Psoas muscle (tissue), 8 donors: ENCODE data around the gene PUS7. TPM values are rescaled to one million over a fixed set of nuclear protein-coding genes. Genes with fewer than 3 reads are reported as not detected.

ENCODE experiments used
- ATAC-seq, 4 donors: fragments of 200-7000 bp; cut with Tn5 transposase; one replicate each; pipeline ENCODE4 v1.9.1; 2020; ENCODE audit warnings: moderate library complexity in 3 of 4, mild to moderate bottlenecking in 2 of 4
- DNase-seq, 2 donors: peaks; one replicate each; pipeline ENCODE4 v3.0.0-alpha.2; 2020
- H3K27ac ChIP-seq: fragments of 200-600 bp; one replicate; pipeline ENCODE4 v1.8.0; 2022
- H3K27me3 ChIP-seq, 3 donors: fragments of 200-600 bp in 1 of 3; one replicate each; pipeline versions ENCODE4 v1.6.1 to v1.8.0; 2013 to 2022; ENCODE audit warnings: low read length in 2 of 3, mild to moderate bottlenecking in 2 of 3, moderate library complexity in 1 of 3; ENCODE audit not compliant: insufficient read depth in 3 of 3
- H3K36me3 ChIP-seq, 2 donors: fragments of 200-600 bp in 1 of 2; one replicate each; pipeline versions ENCODE4 v1.6.1 to v1.8.0; 2013 to 2022; ENCODE audit warnings: low read depth in 1 of 2, mild to moderate bottlenecking in 1 of 2, moderate library complexity in 1 of 2; ENCODE audit not compliant: insufficient read depth in 1 of 2
- H3K4me1 ChIP-seq: fragments of 200-600 bp; one replicate; pipeline ENCODE4 v1.8.0; 2022
- H3K4me3 ChIP-seq: fragments of 200-600 bp; one replicate; pipeline ENCODE4 v1.8.0; 2022; ENCODE audit warnings: mild to moderate bottlenecking
- H3K9me3 ChIP-seq: fragments of 200-600 bp; one replicate; pipeline ENCODE4 v1.8.0; 2022
- WGBS, 3 donors: extraction: QIAGEN DNeasy Blood & Tissue Kit; methylation state at CpG; one replicate each; pipeline versions ENCODE4 v1.1.6 to v1.1.7; 2013; 5-methylcytosine and 5-hydroxymethylcytosine counted together
- intact Hi-C, 2 donors: fragments of 100-400 bp; cut with DNase I; formaldehyde crosslinking; loops; one replicate each; pipeline versions ENCODE4 v1.11.0 to v1.14.2; 2022
- polyA plus RNA-seq, 3 donors: library from polyadenylated mRNA; stranded (reverse); fragments of 200-250 nt; gene quantifications; one replicate each; pipeline ENCODE4 v1.2.3, GENCODE V29; 2013
- total RNA-seq, 4 donors: library from RNA; stranded (reverse); fragmentation: NEBNext Ultra II Directional in 2 of 4; extraction: Animal tissue kit (Norgen Biotek cat#: 25700) in 2 of 4; gene quantifications; one replicate each; pipeline versions ENCODE4 v1.2.1 to v1.2.4, GENCODE V29; 2021 to 2023
- TF ChIP-seq, protein P1 (sequence below): fragments of 200-600 bp; IDR thresholded peaks from one replicate; pipeline ENCODE4 v1.8.0; 2022; ENCODE audit warnings: antibody characterized with exemption
- donor health status: healthy with polysubstance abuse.
- donor health status: DM: no; HTN: no; CAD: no; lungs with moderate emphysema.
- donor health status: Bipolar disorder and iron deficiency.
- donor health status: healthy.
- donor health status: DM: yes; HTN: yes; CAD: no.
- donor health status: DM: no; HTN: no; CAD: no.
- donor health status: DM: no; HTN: no; CAD: no.
- donor health status: DM: yes; HTN: yes; CAD: no.

PUS7 gene
- total and polyA plus RNA-seq, 7 donors, result 5.7 to 19.7 (median 11.9) TPM

- no peaks in the 10 kb centered on the region for H3K9me3 ChIP-seq
- intact Hi-C loops, result no loop called here
- H3K27ac ChIP-seq, result no peak overlapping the region
- H3K27me3 ChIP-seq, result no peaks in the 10 kb centered on the region
- WGBS, 3 donors, result 98 to 99% (median 99%) methylated on average over 3 of the region's 3 CpGs
- DNase-seq (no peak), ATAC-seq (no peak)
- TF ChIP-seq, protein P1, sequence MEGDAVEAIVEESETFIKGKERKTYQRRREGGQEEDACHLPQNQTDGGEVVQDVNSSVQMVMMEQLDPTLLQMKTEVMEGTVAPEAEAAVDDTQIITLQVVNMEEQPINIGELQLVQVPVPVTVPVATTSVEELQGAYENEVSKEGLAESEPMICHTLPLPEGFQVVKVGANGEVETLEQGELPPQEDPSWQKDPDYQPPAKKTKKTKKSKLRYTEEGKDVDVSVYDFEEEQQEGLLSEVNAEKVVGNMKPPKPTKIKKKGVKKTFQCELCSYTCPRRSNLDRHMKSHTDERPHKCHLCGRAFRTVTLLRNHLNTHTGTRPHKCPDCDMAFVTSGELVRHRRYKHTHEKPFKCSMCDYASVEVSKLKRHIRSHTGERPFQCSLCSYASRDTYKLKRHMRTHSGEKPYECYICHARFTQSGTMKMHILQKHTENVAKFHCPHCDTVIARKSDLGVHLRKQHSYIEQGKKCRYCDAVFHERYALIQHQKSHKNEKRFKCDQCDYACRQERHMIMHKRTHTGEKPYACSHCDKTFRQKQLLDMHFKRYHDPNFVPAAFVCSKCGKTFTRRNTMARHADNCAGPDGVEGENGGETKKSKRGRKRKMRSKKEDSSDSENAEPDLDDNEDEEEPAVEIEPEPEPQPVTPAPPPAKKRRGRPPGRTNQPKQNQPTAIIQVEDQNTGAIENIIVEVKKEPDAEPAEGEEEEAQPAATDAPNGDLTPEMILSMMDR, result no peak
- H3K4me1 ChIP-seq, result no peaks in the 10 kb centered on the region
- no peak overlapping the region for H3K4me3 ChIP-seq
- peaks cover 2 to 49% of the 10 kb centered on the region in 2 donors for H3K36me3 ChIP-seq
Observed at GRCh38 chr7:105470090-105470489, 52.0 kb downstream of the PUS7 start.

DNA sequence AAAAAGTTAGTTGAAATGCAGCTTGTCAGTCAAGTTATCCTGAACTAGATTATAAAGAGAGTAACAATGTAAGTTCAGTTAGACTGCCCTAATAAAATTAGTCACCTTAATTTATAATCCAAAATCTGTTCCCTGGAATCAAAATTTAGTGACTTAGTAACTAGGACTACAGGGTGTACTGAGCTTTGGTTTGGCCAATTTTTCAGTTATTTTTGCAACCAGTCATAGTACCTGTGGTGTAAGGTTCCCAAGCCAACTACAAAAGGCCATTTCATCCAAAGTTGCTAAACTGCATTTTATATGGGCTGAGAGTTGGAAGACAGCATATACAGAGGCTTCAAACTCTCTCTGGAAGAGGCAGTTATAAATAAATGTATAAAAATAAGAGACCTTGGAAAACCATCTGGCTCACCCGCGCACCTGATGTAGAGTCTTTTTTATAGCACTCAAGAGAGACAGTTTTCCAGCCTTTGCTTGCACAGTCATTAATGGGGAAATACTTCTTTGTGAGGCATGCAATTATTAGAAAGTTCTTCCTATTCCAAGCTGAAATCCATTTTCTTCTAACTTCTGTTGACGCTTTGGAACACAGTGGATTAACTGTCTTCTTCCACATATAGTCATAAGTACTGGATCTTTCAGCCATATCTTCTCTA is 59.2 kb downstream of the PUS7 start:
- Histone ChIP-seq H3K27ac (no peak overlapping the region), H3K9me3 (no peaks in the 10 kb centered on the region), H3K4me3 (no peak overlapping the region), H3K4me1 (no peaks in the 10 kb centered on the region), H3K27me3 (no peaks in the 10 kb centered on the region), H3K36me3 (peaks cover 3 to 83% of the 10 kb centered on the region in 2 donors)
- 43 to 60% (median 57%) methylated on average over 3 of the region's 3 CpGs for WGBS, 3 donors
- DNase-seq, result no peak
- TF ChIP-seq, protein P1, result no peak
- intact Hi-C loops, result no loop called here
- no peak for ATAC-seq

DNA sequence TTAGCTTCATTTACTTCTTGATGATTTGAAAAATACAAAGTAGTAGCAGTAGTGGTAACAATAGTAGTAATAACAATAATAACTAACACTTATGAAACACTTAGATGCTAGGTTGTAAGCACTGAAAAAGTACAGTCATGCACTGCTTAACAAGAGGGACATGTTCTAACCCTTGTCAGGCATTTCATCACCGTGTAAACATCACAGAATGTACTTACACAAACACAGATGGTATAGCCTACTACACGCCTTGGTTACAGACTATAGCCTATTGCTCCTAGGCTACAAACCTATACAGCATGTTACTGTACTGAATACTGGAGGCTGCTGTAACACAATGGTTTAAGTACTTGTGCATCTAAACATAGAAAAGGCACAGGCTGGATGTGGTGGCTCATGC is 60.6 kb downstream of the PUS7 start:
- WGBS, 3 donors, result 88 to 99% (median 91%) methylated on average over 2 of the region's 2 CpGs
- no peak for ATAC-seq
- H3K4me1 ChIP-seq, result no peaks in the 10 kb centered on the region

DNA sequence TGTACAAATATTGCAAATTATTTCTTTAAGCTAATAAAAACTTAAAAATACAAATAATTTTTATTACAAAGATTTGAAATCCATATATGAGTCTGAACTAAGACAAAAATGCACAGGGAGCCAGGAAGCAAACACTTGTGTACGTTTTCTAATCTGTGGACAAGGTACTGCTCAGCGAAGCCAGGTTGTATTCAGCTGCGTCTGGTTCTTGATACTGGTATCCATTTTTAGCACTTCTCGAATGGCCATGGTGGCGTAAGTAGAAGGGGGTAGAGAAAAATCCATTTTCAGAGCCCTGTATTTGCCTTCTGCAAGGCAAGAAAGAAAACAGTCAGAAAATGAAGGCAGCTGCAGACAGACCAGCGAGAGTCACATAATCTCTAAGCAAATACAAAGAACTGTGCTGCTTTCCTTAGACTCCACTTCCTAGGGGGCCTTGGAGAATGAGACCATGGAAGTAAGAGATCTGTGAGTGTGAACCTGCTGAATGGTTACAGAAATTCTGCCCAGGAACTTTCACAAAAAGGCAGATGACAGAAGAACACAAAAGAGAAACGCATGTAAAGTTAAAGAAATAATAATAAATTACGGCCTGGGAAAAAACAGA is 64.3 kb downstream of the PUS7 start:
- DNase-seq, result no peak
- Histone ChIP-seq H3K4me1 (no peaks in the 10 kb centered on the region), H3K36me3 (peaks cover 6 to 58% of the 10 kb centered on the region in 2 donors), H3K27ac (no peak overlapping the region), H3K27me3 (no peaks in the 10 kb centered on the region), H3K4me3 (no peak overlapping the region), H3K9me3 (no peaks in the 10 kb centered on the region)
- no peak for ATAC-seq
- intact Hi-C loops, result no loop called here
- WGBS, 3 donors, result 77 to 94% (median 89%) methylated on average over 8 of the region's 8 CpGs
- TF ChIP-seq, protein P1, result no peak

More for the DNA sequence above, 60.6 kb downstream of the PUS7 start:
- DNase-seq, result no peak
- Histone ChIP-seq H3K4me3 (no peak overlapping the region), H3K27me3 (no peaks in the 10 kb centered on the region), H3K36me3 (peaks cover 6 to 91% of the 10 kb centered on the region in 2 donors), H3K9me3 (no peaks in the 10 kb centered on the region), H3K27ac (no peak overlapping the region)
- TF ChIP-seq, protein P1, result no peak
- intact Hi-C loops, result no loop called here
